COLO668 (cell line): ENCODE data around the gene RDH12.
"Not testable (repeated sequence)": the region's sequence is repeated elsewhere in the genome, so short reads cannot be mapped to it uniquely, and the experiment has no call there.

Source experiments
- DNase-seq: peaks from one replicate; lab custom pipeline; 2025; ENCODE audit not compliant: unreplicated experiment; lab: John Stamatoyannopoulos, UW

The RDH12 gene

GRCh38 chr14:67704484-67705089 is 2.9 kb downstream of the RDH12 start:
- peak; percentile 40 for DNase-seq

- DNase-seq, result no peak
Observed at GRCh38 chr14:67705211-67705610, 3.5 kb downstream of the RDH12 start.

GRCh38 chr14:67709346-67709745 is 7.7 kb downstream of the RDH12 start:
- not testable (repeated sequence) for DNase-seq

GRCh38 chr14:67709796-67710195 is 8.1 kb downstream of the RDH12 start:
- DNase-seq, result not testable (repeated sequence)

- DNase-seq, result no peak
Observed at GRCh38 chr14:67710209-67710608, 8.5 kb downstream of the RDH12 start.

- DNase-seq, result no peak
Observed at GRCh38 chr14:67717048-67717447, 15.4 kb downstream of the RDH12 start.

- no peak for DNase-seq
Observed at GRCh38 chr14:67718265-67718664, 16.6 kb downstream of the RDH12 start.

- DNase-seq, result not testable (repeated sequence)
Observed at GRCh38 chr14:67719385-67719784, 17.7 kb downstream of the RDH12 start.

GRCh38 chr14:67719866-67720265 is 18.2 kb downstream of the RDH12 start:
- DNase-seq, result no peak

- DNase-seq, result no peak
Observed at GRCh38 chr14:67721875-67722274, 20.2 kb downstream of the RDH12 start.

- DNase-seq, result no peak
Observed at GRCh38 chr14:67722293-67722692, 20.6 kb downstream of the RDH12 start.

GRCh38 chr14:67725171-67725570 is 23.5 kb downstream of the RDH12 start:
- no peak for DNase-seq

- no peak for DNase-seq
Observed at GRCh38 chr14:67727361-67727760, 25.7 kb downstream of the RDH12 start.

- DNase-seq, result no peak
Observed at GRCh38 chr14:67728258-67728657, 26.6 kb downstream of the RDH12 start.

GRCh38 chr14:67729072-67729885 is 27.6 kb downstream of the RDH12 start:
- no peak for DNase-seq

GRCh38 chr14:67733616-67734015 is 31.9 kb downstream of the RDH12 start:
- peak; percentile 50 for DNase-seq

GRCh38 chr14:67734675-67735074 is 33.0 kb downstream of the RDH12 start:
- no peak for DNase-seq

GRCh38 chr14:67735336-67736147 is 33.9 kb downstream of the RDH12 start:
- no peak for DNase-seq

GRCh38 chr14:67736771-67737170 is 35.1 kb downstream of the RDH12 start:
- no peak for DNase-seq

- DNase-seq, result peak; percentile 89
Observed at GRCh38 chr14:67738740-67739504, 37.2 kb downstream of the RDH12 start.

- DNase-seq, result no peak
Observed at GRCh38 chr14:67744046-67744445, 42.4 kb downstream of the RDH12 start.
